Stimulated activated CD4-positive, alpha-beta T cell treated with anti-CD3 and anti-CD28 coated beads, TNF-alpha, amount 100 ng/mL, for 1 hour (primary cell): ENCODE data around the gene FHDC1.
"Not testable (repeated sequence)": the region's sequence is repeated elsewhere in the genome, so short reads cannot be mapped to it uniquely, and the experiment has no call there.

Experiments
- DNase-seq, 3 donors: peaks; one replicate each; pipeline ENCODE4 v3.0.0-alpha.2; 2020; ENCODE audit warnings: low read depth in 3 of 3, low spot score in 1 of 3

Gene FHDC1, protein sequence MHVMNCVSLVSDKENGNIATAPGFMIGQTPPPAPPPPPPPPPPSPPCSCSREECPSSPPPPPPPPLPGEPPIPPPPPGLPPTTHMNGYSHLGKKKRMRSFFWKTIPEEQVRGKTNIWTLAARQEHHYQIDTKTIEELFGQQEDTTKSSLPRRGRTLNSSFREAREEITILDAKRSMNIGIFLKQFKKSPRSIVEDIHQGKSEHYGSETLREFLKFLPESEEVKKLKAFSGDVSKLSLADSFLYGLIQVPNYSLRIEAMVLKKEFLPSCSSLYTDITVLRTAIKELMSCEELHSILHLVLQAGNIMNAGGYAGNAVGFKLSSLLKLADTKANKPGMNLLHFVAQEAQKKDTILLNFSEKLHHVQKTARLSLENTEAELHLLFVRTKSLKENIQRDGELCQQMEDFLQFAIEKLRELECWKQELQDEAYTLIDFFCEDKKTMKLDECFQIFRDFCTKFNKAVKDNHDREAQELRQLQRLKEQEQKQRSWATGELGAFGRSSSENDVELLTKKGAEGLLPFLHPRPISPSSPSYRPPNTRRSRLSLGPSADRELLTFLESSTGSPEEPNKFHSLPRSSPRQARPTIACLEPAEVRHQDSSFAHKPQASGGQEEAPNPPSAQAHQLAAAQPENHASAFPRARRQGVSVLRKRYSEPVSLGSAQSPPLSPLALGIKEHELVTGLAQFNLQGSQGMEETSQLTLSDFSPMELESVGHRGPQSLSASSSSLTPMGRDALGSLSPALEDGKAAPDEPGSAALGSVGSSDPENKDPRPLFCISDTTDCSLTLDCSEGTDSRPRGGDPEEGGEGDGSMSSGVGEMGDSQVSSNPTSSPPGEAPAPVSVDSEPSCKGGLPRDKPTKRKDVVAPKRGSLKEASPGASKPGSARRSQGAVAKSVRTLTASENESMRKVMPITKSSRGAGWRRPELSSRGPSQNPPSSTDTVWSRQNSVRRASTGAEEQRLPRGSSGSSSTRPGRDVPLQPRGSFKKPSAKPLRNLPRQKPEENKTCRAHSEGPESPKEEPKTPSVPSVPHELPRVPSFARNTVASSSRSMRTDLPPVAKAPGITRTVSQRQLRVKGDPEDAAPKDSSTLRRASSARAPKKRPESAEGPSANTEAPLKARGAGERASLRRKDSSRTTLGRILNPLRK

DNA sequence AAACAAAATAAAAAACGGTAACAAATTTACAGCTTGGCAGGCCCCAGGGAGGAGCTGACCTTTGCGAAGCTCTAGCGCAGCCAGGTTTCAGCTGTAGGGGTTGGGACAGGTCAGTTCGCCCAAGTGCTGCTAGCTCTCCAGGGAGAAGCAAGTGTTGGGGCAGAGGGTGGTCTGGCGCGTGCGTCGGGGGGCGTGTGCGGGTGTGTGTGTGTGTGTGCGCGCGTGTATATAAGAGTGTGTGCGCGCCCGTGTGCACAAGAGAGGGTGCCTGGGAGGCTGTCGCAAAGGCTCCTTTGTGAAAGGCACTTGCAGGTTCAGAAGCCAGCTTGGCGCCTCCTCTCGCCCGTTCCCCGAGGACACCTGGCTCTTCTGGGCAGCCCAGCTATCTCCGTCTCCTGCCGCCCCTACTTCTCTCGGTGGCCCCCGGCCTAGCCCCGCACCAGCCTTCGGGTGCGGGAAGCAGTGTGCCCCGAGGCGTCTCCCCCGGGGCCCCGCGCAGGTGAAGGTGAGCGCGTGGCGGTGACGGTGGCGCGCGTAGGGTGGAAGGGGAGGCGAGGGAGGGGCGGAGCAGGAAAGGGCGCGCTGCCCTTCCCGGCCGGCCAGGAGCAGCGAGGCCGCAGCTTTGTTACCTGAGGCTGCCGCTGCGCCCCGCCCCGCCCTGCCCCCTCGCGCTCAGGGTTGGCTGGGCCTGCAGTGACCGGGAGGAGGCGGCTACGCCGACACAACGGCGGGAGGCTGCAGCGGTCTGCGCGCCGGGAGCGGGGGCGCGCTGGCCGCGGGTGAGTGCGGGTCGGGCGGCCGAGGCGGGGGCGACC lies at the start of gene FHDC1:
Gene FHDC1, plus strand, starts transcription at position 693 of the 815 bp plus-strand sequence. CDS start 6,735 bp downstream, outside the sequence.
- no peak for DNase-seq

DNA sequence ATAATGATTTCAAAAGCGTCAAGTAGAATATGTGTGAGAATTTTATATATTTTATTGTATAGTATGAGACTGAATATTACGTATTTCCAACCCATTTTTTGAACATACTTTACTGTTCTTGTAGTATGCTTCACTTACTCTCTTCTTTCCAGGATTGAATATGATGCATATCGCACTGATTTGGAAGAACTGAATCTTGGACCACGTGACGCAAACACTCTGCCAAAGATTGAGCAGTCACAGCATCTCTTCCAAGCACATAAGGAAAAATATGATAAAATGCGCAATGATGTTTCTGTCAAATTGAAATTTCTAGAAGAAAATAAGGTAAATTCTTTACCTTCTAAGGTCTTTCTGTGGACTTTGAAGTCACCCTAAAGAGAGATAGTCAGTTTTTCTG lies 48.1 kb upstream of the FHDC1 start:
- DNase-seq: no peak

DNA sequence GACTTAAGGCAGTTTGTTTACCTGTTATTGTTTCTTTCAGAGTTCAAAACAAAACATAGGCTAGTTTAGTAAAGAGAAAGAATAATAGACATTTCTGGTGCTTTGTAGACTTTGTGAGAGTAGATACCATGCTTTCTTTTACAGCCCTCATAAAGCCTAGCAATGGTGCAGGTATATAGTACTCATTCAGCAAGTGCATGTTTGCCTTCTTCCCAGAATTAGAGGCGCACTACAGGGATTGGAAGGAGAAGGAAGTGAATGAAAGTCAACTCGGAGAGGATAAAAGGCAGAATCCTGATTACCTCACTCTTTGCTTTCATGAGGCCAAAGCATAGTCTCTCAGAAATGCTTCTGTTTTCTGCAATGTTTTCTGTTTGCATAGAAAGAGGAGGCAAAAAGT lies 43.1 kb upstream of the FHDC1 start:
- no peak for DNase-seq

DNA sequence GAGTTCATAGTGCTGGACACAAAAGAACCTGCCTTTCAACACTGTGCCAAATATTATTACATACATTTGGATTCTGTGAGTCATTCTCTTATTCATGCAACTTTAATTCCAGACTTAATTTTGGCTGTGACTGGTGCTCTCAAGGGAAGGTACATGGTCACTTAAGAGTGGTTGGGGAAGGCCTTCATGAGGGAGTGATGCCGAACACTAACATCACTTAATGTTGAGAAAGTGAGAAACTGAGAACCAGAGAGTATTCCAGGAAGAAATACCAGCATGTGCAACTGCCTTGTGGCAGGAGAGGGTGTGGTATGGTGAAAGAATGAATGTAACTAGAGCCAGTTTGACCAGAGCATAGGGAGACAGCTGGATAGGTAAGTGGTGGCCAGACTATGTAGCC lies 41.5 kb upstream of the FHDC1 start:
- no peak for DNase-seq

DNA sequence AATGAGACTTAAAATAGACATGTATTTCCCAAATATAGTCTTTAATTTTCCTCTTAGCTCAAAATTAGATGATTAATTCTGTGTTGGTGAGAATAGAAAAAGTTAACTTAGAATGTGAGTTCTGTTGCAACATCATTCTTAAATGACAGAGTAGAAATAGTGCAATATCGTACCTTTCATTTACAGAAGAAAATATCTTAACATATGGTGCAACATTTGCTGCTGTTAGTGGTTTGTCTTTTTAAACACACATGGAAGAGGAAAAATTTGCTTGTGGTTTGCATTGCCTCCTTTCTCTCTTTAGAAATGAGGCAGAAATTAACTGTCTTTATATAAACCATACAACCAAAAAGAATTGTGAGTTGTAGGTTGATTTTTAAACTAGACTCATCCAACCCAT lies 39.3 kb upstream of the FHDC1 start:
- DNase-seq: no peak

DNA sequence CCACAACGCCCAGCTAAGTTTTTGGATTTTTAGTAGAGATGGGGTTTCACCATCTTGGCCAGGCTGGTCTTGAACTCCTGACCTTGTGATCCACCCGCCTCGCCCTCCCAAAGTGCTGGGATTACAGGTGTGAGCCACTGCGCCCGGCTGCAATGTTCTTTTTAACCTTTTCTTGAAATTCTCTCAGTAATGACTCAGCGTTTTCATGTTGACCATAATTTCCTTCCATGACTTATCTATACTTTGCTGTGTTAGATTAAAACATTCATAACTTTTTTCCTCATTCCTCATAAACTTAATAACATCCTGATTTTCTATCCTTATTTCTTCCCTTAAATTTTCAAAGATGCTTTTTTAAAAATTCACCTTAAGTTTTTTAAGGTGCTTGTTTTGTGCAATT lies 38.0 kb upstream of the FHDC1 start:
- DNase-seq: not testable (repeated sequence)

DNA sequence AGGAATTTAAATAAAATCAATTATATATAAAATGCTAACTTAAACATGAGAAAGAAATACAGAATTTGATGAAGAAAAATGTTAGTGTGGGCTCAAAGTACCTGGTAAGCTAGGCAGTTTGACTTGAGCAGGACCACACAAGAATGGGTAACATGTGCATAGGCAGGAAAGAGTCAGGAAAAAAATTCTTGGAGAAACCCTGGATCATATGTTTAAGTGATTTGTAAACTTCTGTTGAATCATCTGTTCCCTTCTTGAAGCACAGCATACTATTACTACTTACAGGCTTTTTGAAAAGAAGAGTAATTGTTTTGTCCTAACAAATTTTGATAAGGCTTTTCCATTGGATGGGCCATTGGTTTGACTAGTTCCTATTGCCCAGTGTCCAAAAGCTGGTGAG lies 37.5 kb upstream of the FHDC1 start:
- no peak for DNase-seq

DNA sequence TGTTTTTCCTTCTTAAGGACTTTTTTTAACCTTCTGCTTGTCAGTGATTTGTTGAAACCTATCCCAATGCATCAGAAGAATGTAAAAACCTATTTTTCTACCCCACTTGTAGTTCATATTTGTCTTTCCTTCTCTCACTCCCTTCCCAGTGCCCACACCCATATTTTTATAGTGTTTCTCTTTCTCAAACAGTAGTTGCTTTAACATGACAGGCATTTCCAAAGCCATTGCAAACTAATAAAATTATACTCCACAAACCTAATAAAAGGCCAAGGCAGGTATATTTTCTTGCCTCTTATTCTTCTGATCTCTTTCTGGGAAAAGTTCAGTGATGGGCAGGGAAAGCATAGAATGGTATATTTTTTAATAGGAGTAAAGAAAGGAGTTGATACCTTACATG lies 35.7 kb upstream of the FHDC1 start:
- DNase-seq: no peak

DNA sequence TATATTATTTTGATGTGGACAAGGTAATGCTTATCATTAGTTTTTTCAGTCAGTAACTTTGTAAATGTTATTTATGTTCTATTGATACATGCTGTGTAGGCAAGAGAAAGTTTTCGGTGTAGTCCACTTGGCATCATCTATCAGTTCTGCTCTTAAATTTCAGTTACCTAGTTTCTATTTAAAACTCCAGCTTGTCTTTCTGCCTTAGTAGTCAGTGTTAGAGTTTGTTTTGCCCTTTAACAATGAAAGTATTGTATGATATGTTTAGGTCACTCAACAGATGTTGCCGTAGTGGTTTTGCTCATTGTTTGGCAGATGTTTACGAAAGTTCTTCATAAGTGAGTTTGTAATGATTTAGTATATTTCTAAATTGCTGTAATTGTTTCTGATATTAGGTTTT lies 34.9 kb upstream of the FHDC1 start:
- DNase-seq: no peak

DNA sequence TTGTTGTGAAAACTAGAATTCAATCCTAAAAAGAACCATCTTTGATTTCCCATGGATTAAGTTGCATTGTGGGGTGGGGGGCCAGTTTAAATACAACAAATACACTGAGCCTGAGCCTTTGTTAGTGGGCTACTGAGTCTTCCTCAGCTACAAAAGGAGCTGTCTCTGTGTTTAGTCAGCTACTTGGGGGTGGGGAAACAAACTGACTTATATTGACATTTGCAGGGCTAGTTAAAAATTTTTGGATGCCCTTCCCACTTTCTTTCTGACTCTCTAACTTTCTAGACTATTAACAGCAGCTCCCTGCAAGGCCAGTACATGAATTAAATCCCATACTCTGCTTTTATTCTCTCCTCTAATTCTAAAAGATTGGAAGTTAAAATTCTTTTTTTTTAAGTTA lies 32.5 kb upstream of the FHDC1 start:
- DNase-seq: no peak

DNA sequence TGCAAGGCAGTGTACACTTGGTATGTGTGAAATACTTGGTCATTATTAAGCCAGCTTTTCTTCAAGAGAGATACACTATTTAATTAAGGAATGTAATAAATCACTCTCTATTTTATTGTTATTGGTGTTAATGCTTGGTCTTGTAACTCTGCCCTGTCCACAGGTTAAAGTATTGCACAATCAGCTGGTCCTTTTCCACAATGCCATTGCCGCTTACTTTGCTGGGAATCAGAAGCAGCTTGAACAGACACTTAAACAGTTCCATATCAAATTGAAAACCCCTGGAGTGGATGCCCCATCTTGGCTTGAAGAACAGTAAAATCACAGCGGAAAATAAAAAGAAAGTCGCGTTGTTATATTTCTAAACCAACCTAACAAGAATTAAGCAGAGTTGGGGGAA lies 26.2 kb upstream of the FHDC1 start:
- no peak for DNase-seq

DNA sequence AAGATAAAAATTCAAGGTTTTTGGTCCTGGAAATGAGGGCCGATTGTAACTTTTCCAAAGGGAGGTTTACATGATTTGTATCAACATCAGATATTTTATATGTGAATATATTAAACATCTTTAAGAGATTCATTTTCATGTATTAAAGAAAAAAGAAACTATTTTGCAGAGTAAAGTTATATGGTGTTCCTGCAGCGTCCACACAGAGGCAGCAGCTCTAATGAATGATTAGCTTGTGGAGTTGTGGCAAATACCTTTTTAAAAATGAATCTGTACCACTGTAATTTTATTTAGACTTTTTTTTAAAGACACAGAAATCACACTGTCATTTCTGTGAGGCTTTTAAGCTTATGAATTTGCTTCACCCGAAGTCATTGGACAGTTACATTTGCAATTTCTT lies 25.6 kb upstream of the FHDC1 start:
- DNase-seq: no peak

DNA sequence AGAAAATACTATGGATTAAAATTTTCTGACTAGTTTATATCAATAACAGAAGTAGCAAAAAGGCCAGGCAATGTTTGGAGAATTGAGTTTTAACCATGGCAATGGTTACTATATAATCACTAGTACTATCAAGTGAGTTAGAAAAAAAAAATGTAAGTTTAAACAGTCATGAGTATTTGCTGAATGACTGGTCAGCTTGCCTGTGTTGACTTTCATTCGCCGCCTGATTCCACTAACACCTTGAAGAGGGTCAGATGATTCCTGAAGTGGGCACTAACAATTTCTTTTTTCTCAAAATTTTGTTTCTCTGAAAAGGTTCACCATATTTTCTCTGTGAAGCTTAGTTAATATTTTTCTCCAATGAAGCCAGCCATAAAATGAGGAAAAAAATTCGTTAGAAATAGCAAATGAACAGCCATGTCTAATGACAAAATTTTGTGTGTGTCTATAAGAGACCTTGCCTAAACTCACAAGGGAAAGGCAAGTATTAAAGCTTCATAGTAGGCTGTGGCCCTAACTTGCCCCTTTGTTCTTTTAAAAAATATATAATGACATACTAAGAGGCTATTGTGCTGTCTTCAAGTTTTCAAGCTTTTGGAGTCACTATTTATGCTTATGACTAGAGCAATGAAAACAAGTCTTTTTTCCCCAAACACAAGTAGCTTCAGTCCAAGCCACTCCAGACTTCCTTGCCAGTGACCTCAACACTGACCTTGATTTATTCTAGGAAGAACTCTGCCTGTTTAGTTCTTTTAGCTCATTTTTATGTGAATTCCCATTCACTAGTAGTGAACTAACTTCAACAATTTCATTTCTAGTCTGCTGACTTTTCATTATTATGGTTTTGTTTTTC lies 18.4 kb upstream of the FHDC1 start:
- DNase-seq: no peak

DNA sequence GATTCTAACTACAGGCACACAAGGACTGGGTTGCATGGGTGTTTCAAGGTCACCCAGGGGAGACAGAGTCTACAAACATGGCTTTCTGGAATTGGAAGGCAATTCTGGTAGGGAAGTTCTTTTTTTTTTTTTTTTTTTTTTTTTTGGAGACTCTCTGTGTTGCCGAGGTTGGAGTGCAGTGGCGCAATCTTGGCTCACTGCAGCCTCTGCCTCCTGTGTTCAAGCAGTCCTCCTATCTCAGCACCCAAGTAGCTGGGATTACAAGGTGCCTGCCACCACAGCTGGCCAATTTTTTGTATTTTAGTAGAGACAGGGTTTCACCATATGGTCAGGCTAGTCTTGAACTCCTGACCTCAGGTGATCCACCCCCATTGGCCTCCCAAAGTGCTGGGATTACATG lies 16.3 kb upstream of the FHDC1 start:
- no peak for DNase-seq

DNA sequence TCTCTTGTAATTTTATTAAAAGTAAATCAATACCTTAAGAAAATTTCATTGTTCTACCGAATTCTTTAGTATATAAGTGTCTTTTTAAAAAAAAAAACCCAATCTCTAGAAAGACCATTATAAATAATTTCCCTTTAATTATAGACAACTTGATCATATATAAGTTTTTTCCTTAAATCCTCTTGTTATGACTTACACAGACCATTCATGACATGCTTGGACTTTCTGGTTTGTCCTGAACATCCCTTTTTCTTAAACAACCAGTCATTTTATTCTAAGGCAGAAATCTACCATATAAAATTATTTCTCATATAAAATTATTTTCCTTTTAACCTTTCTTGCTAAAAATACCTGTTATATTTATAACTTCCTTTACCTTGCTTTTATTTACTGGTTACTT lies 15.4 kb upstream of the FHDC1 start:
- no peak for DNase-seq

DNA sequence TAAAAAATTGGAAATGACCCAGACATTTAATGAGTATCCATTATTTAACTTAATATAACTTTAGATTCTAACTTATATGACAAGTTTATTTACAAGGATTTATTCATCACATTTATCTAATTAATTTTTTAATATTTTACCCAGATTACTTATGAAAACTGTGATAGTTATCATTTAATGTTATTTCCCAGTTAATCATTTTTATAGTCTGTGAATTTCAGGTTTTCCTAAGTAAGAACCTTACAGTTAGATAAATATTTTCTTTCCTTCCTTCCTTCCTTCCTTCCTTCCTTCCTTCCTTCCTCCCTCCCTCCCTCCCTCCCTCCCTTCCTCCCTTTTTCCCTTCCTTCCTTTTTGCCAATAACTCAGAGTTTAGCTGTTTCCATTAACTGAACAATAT lies 14.8 kb upstream of the FHDC1 start:
- DNase-seq: no peak

DNA sequence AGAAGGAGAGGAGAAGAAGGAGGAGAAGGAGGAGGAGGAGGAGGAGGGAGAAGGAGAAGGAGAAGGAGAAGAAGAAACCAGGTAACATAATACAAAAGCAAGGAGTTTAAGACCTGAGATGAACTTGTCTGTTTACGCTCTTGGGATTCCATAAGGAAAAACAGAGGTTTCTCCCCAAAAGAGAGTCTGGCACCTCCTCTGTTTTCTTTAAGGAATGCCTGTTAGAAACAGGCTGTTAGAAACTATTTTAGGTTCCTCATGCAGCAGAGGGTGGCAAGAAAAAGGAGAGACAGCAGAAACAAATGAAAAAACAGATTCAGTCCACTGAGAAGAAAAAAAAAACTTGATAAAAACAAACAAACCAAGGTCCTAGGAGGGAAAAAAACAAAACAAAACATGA lies 10.3 kb upstream of the FHDC1 start:
- no peak for DNase-seq

DNA sequence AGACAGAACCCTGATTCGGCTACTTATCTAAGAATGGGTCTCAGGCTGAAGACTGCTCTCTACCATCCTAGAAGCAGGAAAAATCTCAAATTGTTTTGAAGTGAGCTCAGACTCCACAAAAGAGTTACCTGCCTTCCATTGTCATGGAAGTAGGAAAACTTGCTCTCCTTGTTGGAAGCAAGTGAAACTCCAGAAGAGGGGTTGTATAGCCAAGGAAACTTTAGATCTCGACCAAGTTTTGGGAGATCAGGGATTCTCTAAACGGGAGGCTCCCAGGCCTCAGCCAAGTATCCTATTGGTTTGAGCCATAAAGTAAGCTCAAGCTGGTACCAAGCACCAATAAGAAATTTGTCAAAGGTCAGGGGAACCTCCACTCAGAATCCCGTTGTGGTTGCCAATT lies 9.2 kb upstream of the FHDC1 start:
- no peak for DNase-seq

DNA sequence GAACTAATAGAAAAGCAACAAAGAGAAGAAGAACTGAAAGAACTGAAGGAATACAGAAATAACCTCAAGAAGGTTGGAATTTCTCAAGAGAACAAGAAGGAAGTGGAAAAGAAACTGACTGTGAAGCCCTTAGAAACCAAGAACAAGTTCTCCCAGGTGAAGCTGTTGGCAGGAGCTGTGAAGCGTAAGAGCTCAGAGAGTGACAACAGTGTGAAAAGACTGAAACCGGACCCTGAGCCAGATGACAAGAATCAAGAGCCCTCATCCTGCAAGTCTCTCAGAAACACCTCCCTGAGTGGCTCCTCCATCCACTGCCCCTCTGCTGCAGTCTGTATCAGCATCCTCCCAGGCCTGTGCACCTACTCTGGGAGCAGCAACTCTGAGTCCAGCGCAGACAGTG lies 8.4 kb upstream of the FHDC1 start:
- DNase-seq: no peak

DNA sequence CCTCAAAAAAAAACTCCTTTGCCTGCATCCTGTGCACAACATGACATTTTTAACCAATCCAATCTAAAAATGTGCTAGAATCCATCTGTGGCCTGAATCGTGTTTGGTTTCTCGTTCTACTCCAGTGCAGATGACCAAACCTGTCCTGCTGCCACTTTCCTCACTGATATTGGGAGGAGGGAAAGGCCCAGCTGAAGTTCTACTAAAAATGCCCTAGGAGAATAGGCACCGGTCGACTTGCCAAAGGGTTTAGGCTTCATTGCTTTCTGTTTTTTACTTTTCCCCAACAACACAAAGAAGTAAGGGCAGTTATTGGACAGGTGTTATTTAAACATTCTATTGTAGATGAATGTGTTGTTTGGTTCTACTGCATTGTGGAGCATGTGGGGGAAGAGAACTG lies 7.8 kb upstream of the FHDC1 start:
- DNase-seq: no peak
